ENCODE data around the gene SMG7.

The SMG7 gene

GRCh38 chr1:183505454-183506089 lies 33.3 kb downstream of the SMG7 start:
- DNase-seq, result no peak
- intact Hi-C loops (cut with DNase I), result no loop called here

- intact Hi-C loops (cut with DNase I), result no loop called here
- DNase-seq, result no peak
Observed at GRCh38 chr1:183506561-183506960, 34.3 kb downstream of the SMG7 start.

GRCh38 chr1:183508694-183509093 lies 36.4 kb downstream of the SMG7 start:
- no peak for DNase-seq
- intact Hi-C loops (cut with DNase I), result no loop called here

GRCh38 chr1:183512450-183512849 lies 40.2 kb downstream of the SMG7 start:
- no peak for DNase-seq
- intact Hi-C loops (cut with DNase I), result no loop called here

GRCh38 chr1:183514235-183514634 lies 41.9 kb downstream of the SMG7 start:
- intact Hi-C loops (cut with DNase I), result no loop called here
- no peak for DNase-seq

GRCh38 chr1:183515002-183515689 lies 42.8 kb downstream of the SMG7 start:
- DNase-seq, result no peak
- intact Hi-C loops (cut with DNase I), result no loop called here

- intact Hi-C loops (cut with DNase I), result no loop called here
- no peak for DNase-seq
Observed at GRCh38 chr1:183516725-183517124, 44.4 kb downstream of the SMG7 start.

- DNase-seq, result no peak
- intact Hi-C loops (cut with DNase I), result no loop called here
Observed at GRCh38 chr1:183517401-183517800, 45.1 kb downstream of the SMG7 start.

- peak in 1 of 10 donors; percentile 67 for DNase-seq
- intact Hi-C loops (cut with DNase I), result no loop called here
Observed at GRCh38 chr1:183520379-183520778, 48.1 kb downstream of the SMG7 start.

- intact Hi-C loops (cut with DNase I), result no loop called here
- DNase-seq, result no peak
Observed at GRCh38 chr1:183522104-183522503, 49.8 kb downstream of the SMG7 start.

GRCh38 chr1:183528577-183528976 lies 56.3 kb downstream of the SMG7 start:
- intact Hi-C loops (cut with DNase I), result no loop called here

GRCh38 chr1:183533617-183534174 lies 61.4 kb downstream of the SMG7 start:
- intact Hi-C loops (cut with DNase I), result no loop called here
- DNase-seq, result no peak

More at GRCh38 chr1:183528577-183528976, 56.3 kb downstream of the SMG7 start:
- no peak for DNase-seq

- DNase-seq, result no peak
- intact Hi-C loops (cut with DNase I), result no loop called here
Observed at GRCh38 chr1:183537405-183537804, 65.1 kb downstream of the SMG7 start.

- DNase-seq, result no peak
- intact Hi-C loops (cut with DNase I), result loop anchor here (2.0 kb wide), 1 partner anchor 73 kb away; no protein-coding TSS in a partner anchor
Observed at GRCh38 chr1:183543619-183544204, 71.4 kb downstream of the SMG7 start.

- intact Hi-C loops (cut with DNase I), result no loop called here
- DNase-seq, result no peak
Observed at GRCh38 chr1:183544598-183545297, 72.4 kb downstream of the SMG7 start.

GRCh38 chr1:183546427-183546826 lies 74.1 kb downstream of the SMG7 start:
- intact Hi-C loops (cut with DNase I), result no loop called here
- DNase-seq, result no peak

- no peak for DNase-seq
- intact Hi-C loops (cut with DNase I), result no loop called here
Observed at GRCh38 chr1:183548116-183548515, 75.8 kb downstream of the SMG7 start.

GRCh38 chr1:183550915-183551314 lies 78.6 kb downstream of the SMG7 start:
- no peak for DNase-seq
- intact Hi-C loops (cut with DNase I), result loop anchor here (5.0 kb wide), 1 partner anchor 71 kb away; no protein-coding TSS in a partner anchor

GRCh38 chr1:183551924-183552323 lies 79.6 kb downstream of the SMG7 start:
- intact Hi-C loops (cut with DNase I), result loop anchor here (5.0 kb wide), 1 partner anchor 70 kb away; no protein-coding TSS in a partner anchor
- DNase-seq, result no peak

GRCh38 chr1:183552441-183552840 lies 80.1 kb downstream of the SMG7 start:
- DNase-seq, result no peak
- intact Hi-C loops (cut with DNase I), result loop anchor here (5.0 kb wide), 1 partner anchor 70 kb away; no protein-coding TSS in a partner anchor

- no peak for DNase-seq
- intact Hi-C loops (cut with DNase I), result loop anchor here (5.0 kb wide), 1 partner anchor 69 kb away; no protein-coding TSS in a partner anchor
Observed at GRCh38 chr1:183552891-183553290, 80.6 kb downstream of the SMG7 start.

Measured in posterior cingulate gyrus (tissue), 11 donors.